ENCODE results near the gene PREP. TPM values are rescaled to one million over a fixed set of nuclear protein-coding genes. Genes with fewer than 3 reads are reported as not detected.
A peak's percentile ranks its signal among the peaks of the same experiment; 100 is the strongest.

The PREP gene
- total RNA-seq, 1 donor from 2014 or later, result 55.4 TPM

DNA sequence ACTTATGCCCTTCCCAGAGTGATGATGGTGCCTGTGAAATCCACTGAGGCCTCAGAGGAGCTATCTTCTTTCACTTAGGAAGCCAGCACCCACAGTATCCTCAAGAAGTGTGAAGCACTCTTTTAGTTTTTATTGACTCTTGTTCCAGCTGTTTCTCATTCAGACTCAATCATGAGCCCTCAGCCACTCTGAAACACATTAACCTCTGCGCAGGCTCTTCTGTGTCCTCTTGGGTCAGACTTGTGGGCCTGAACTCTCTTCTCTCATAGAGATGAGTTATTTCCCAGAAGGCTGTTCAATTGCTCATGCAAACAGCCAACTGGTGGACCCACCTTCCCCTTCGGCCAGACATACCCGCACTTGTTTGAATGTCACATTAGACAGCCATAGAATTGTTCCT is 27.8 kb upstream of the PREP start:
- Histone ChIP-seq H3K27ac (ENCODE audit: low read depth, low read length) (no peak overlapping the region), H3K4me3 (ENCODE audit: insufficient read depth, low read depth, low read length) (no peak overlapping the region), H3K79me2 (ENCODE audit: insufficient read depth, low read length) (no peaks in the 10 kb centered on the region), H3K9ac (ENCODE audit: low read length) (no peak overlapping the region), H3K4me2 (ENCODE audit: low read length) (no peak overlapping the region), H4K20me1 (ENCODE audit: insufficient read depth, low read length) (no peaks in the 10 kb centered on the region), H3K9me3 (ENCODE audit: insufficient read depth, low read depth, low read length) (no peaks in the 10 kb centered on the region), H3K27me3 (ENCODE audit: insufficient read depth, low read length) (no peaks in the 10 kb centered on the region), H2AFZ (ENCODE audit: low read depth, low read length) (no peak overlapping the region), H3K36me3 (ENCODE audit: insufficient read depth, low read length) (no peaks in the 10 kb centered on the region), H3K4me1 (ENCODE audit: insufficient read depth, low read length) (peaks cover 27% of the 10 kb centered on the region)
- Mint-ChIP-seq H3K9me3 (ENCODE audit: unreplicated experiment) (peaks cover 10% of the 10 kb centered on the region), H3K4me3 (ENCODE audit: unreplicated experiment) (no peak overlapping the region), H3K4me1 (ENCODE audit: low read depth, unreplicated experiment) (peaks cover 30% of the 10 kb centered on the region), H3K36me3 (ENCODE audit: low read depth, unreplicated experiment) (peaks cover 3% of the 10 kb centered on the region), H3K27ac (ENCODE audit: unreplicated experiment) (no peak overlapping the region), H3K27me3 (ENCODE audit: low read depth, unreplicated experiment) (no peaks in the 10 kb centered on the region)
- FAIRE-seq (peak; percentile 9), DNase-seq (ENCODE audit: low read depth) (no peak)
- TF ChIP-seq EZH2 (IDR thresholded peaks at IDR 0.05; ENCODE audit: insufficient read depth, low read length), result no peak
- TF ChIP-seq, protein P1, sequence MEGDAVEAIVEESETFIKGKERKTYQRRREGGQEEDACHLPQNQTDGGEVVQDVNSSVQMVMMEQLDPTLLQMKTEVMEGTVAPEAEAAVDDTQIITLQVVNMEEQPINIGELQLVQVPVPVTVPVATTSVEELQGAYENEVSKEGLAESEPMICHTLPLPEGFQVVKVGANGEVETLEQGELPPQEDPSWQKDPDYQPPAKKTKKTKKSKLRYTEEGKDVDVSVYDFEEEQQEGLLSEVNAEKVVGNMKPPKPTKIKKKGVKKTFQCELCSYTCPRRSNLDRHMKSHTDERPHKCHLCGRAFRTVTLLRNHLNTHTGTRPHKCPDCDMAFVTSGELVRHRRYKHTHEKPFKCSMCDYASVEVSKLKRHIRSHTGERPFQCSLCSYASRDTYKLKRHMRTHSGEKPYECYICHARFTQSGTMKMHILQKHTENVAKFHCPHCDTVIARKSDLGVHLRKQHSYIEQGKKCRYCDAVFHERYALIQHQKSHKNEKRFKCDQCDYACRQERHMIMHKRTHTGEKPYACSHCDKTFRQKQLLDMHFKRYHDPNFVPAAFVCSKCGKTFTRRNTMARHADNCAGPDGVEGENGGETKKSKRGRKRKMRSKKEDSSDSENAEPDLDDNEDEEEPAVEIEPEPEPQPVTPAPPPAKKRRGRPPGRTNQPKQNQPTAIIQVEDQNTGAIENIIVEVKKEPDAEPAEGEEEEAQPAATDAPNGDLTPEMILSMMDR (IDR thresholded peaks at IDR 0.05; ENCODE audit: insufficient read depth, low read depth, low read length), result no peak

DNA sequence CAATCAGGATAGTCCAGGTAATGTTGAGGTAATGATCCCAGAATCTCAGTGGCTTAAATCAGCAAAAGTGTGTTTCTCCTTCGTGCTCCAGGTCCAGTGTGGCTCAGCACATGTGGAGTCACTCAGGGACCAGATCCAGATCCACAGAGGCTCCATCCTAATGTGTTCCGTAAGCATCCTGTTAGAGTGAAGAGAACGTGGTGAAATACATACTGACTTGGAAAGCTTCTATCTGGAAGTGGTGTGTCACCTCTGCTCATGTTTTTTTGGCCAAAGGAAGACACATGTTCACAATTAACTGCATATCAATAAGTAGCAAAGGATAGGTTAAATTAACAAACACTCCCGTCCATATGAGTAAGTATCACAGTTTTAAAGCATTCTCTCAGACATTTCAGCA is 26.8 kb upstream of the PREP start:
- peaks cover 30% of the 10 kb centered on the region for H3K4me1 Mint-ChIP-seq (ENCODE audit: low read depth, unreplicated experiment)
- peak; percentile 52 for FAIRE-seq

DNA sequence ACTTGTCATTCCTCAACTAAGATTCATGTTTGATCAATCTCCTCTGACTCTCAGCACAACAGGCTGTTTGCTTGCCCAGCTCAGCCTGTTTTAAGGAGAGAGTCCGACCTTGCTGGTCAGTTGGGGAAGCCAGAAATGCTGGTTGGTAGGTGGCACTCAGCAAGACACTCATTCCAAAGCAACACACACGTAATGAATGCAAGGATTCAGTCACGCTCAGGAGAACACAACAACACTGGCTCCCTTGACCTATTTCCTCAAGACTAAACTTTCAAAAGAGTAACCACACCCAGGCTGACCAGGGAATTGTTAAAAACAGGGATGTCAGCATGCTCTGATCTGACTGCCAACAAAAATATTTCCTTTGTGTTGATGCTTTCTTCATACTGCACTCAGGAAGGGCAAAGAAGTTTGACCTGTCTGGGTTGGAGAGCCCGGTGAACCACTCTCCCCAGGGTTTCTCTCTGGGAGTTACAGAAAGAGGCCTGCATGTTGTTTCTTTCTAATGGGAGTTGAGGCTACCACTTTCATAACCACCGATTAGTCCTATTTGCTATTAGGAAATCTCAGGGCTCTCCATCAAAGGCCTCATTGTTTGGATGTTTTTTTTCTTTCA is 25.6 kb upstream of the PREP start:
- H4K20me1 ChIP-seq (ENCODE audit: insufficient read depth, low read length), result no peaks in the 10 kb centered on the region
- peak overlapping the region; percentile 69 for H3K27ac Mint-ChIP-seq (ENCODE audit: unreplicated experiment)
- H3K4me2 ChIP-seq (ENCODE audit: low read length), result peak overlapping the region; percentile 47
- H3K4me1 Mint-ChIP-seq (ENCODE audit: low read depth, unreplicated experiment), result peaks cover 25% of the 10 kb centered on the region
- H3K27me3 ChIP-seq (ENCODE audit: insufficient read depth, low read length), result no peaks in the 10 kb centered on the region
- H3K9ac ChIP-seq (ENCODE audit: low read length), result peak overlapping the region; percentile 25
- peak; percentile 47 for FAIRE-seq
- no peaks in the 10 kb centered on the region for H3K36me3 ChIP-seq (ENCODE audit: insufficient read depth, low read length)
- DNase-seq (ENCODE audit: low read depth), result peak; percentile 81
- H3K79me2 ChIP-seq (ENCODE audit: insufficient read depth, low read length), result no peaks in the 10 kb centered on the region
- no peak for TF ChIP-seq EZH2 (IDR thresholded peaks at IDR 0.05; ENCODE audit: insufficient read depth, low read length)
- TF ChIP-seq, protein P1 (IDR thresholded peaks at IDR 0.05; ENCODE audit: insufficient read depth, low read depth, low read length), result no peak
- H3K4me1 ChIP-seq (ENCODE audit: insufficient read depth, low read length), result peaks cover 27% of the 10 kb centered on the region
- H3K9me3 ChIP-seq (ENCODE audit: insufficient read depth, low read depth, low read length), result no peaks in the 10 kb centered on the region
- H3K27ac ChIP-seq (ENCODE audit: low read depth, low read length), result peak overlapping the region; percentile 40
- no peak overlapping the region for H3K4me3 ChIP-seq (ENCODE audit: insufficient read depth, low read depth, low read length)
- H3K36me3 Mint-ChIP-seq (ENCODE audit: low read depth, unreplicated experiment), result peaks cover 3% of the 10 kb centered on the region
- no peaks in the 10 kb centered on the region for H3K27me3 Mint-ChIP-seq (ENCODE audit: low read depth, unreplicated experiment)
- peaks cover 11% of the 10 kb centered on the region for H3K9me3 Mint-ChIP-seq (ENCODE audit: unreplicated experiment)
- H3K4me3 Mint-ChIP-seq (ENCODE audit: unreplicated experiment), result no peak overlapping the region
- H2AFZ ChIP-seq (ENCODE audit: low read depth, low read length), result peak overlapping the region; percentile 16

More for the DNA sequence above, 26.8 kb upstream of the PREP start:
- DNase-seq (ENCODE audit: low read depth), result peak; percentile 32
- H3K9me3 Mint-ChIP-seq (ENCODE audit: unreplicated experiment), result peaks cover 11% of the 10 kb centered on the region
- Histone ChIP-seq H3K79me2 (ENCODE audit: insufficient read depth, low read length) (no peaks in the 10 kb centered on the region), H3K9me3 (ENCODE audit: insufficient read depth, low read depth, low read length) (no peaks in the 10 kb centered on the region), H3K4me1 (ENCODE audit: insufficient read depth, low read length) (peaks cover 27% of the 10 kb centered on the region), H3K9ac (ENCODE audit: low read length) (no peak overlapping the region), H2AFZ (ENCODE audit: low read depth, low read length) (no peak overlapping the region), H3K4me2 (ENCODE audit: low read length) (no peak overlapping the region), H3K27ac (ENCODE audit: low read depth, low read length) (peak overlapping the region; percentile 20), H3K4me3 (ENCODE audit: insufficient read depth, low read depth, low read length) (no peak overlapping the region), H4K20me1 (ENCODE audit: insufficient read depth, low read length) (no peaks in the 10 kb centered on the region), H3K27me3 (ENCODE audit: insufficient read depth, low read length) (no peaks in the 10 kb centered on the region), H3K36me3 (ENCODE audit: insufficient read depth, low read length) (no peaks in the 10 kb centered on the region)
- peaks cover 3% of the 10 kb centered on the region for H3K36me3 Mint-ChIP-seq (ENCODE audit: low read depth, unreplicated experiment)
- H3K4me3 Mint-ChIP-seq (ENCODE audit: unreplicated experiment), result no peak overlapping the region
- TF ChIP-seq, protein P1 (IDR thresholded peaks at IDR 0.05; ENCODE audit: insufficient read depth, low read depth, low read length), result no peak
- H3K27ac Mint-ChIP-seq (ENCODE audit: unreplicated experiment), result no peak overlapping the region
- H3K27me3 Mint-ChIP-seq (ENCODE audit: low read depth, unreplicated experiment), result no peaks in the 10 kb centered on the region

Measured in astrocyte (in vitro differentiated cells and primary cell).